Upper lobe of right lung (tissue), 1 donor: ENCODE data around the gene RPLP2. TPM values are rescaled to one million over a fixed set of nuclear protein-coding genes. Genes with fewer than 3 reads are reported as not detected.

Experiments used
- ATAC-seq: fragments of 200-7000 bp; cut with Tn5 transposase; one replicate; pipeline ENCODE4 v1.9.1; 2020; ENCODE audit warnings: mild to moderate bottlenecking, moderate library complexity
- DNase-seq: peaks from one replicate; pipeline ENCODE4 v3.0.0-alpha.2; 2020
- H3K27ac ChIP-seq: fragments of 200-600 bp; one replicate; pipeline ENCODE4 v1.8.0; 2022
- H3K27me3 ChIP-seq: fragments of 200-600 bp; one replicate; pipeline ENCODE4 v1.8.0; 2022; ENCODE audit warnings: mild to moderate bottlenecking
- H3K36me3 ChIP-seq: fragments of 200-600 bp; one replicate; pipeline ENCODE4 v1.8.0; 2022
- H3K4me1 ChIP-seq: fragments of 200-600 bp; one replicate; pipeline ENCODE4 v1.8.0; 2022
- H3K4me3 ChIP-seq: fragments of 200-600 bp; one replicate; pipeline ENCODE4 v1.8.0; 2022; ENCODE audit warnings: mild to moderate bottlenecking
- H3K9me3 ChIP-seq: fragments of 200-600 bp; one replicate; pipeline ENCODE4 v1.8.0; 2022
- intact Hi-C: fragments of 100-400 bp; cut with DNase I; formaldehyde crosslinking; loops from one replicate; pipeline ENCODE4 v1.11.0; 2022
- long read RNA-seq: library from polyadenylated mRNA; unstranded; transcript quantifications from one replicate; pipeline ENCODE4 v2.0.0, GENCODE V29; 2021
- total RNA-seq: library from RNA; stranded (reverse); fragmentation: NEBNext Ultra II Directional; extraction: Animal tissue kit (Norgen Biotek cat#: 25700); gene quantifications from one replicate; pipeline ENCODE4 v1.2.1, GENCODE V29; 2021
- TF ChIP-seq, protein P1 (sequence below): fragments of 200-600 bp; IDR thresholded peaks from one replicate; pipeline ENCODE4 v1.8.0; 2022; ENCODE audit warnings: antibody characterized with exemption
- donor health status: DM: no; HTN: yes; CAD: no; lungs with severe emphysema.

RPLP2 gene
- total RNA-seq: 1,548 TPM
- long read RNA-seq, transcript RPLP2-207 (4 exons, 637 nt): minor isoform, 8 of 183 reads
- long read RNA-seq, transcript RPLP2-201 (5 exons, 781 nt): major isoform, 167 of 183 reads
- long read RNA-seq, partial matches to known transcripts: 0 of 183 reads
- long read RNA-seq, other reads (novel, unspliced or antisense): 8 of 183 reads

- H3K4me3 ChIP-seq: peak within 1 kb of the TSS; percentile 100
- peak; percentile 92 for ATAC-seq
- peak within 1 kb of the TSS; percentile 97 for H3K27ac ChIP-seq
- TF ChIP-seq, protein P1, sequence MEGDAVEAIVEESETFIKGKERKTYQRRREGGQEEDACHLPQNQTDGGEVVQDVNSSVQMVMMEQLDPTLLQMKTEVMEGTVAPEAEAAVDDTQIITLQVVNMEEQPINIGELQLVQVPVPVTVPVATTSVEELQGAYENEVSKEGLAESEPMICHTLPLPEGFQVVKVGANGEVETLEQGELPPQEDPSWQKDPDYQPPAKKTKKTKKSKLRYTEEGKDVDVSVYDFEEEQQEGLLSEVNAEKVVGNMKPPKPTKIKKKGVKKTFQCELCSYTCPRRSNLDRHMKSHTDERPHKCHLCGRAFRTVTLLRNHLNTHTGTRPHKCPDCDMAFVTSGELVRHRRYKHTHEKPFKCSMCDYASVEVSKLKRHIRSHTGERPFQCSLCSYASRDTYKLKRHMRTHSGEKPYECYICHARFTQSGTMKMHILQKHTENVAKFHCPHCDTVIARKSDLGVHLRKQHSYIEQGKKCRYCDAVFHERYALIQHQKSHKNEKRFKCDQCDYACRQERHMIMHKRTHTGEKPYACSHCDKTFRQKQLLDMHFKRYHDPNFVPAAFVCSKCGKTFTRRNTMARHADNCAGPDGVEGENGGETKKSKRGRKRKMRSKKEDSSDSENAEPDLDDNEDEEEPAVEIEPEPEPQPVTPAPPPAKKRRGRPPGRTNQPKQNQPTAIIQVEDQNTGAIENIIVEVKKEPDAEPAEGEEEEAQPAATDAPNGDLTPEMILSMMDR: no peak
- H3K27me3 ChIP-seq: no peaks in the 10 kb centered on the region
- H3K9me3 ChIP-seq: no peaks in the 10 kb centered on the region
- intact Hi-C loops: no loop called here
- DNase-seq: peak; percentile 99
- peaks cover 31% of the 10 kb centered on the region for H3K4me1 ChIP-seq
- H3K36me3 ChIP-seq: peaks cover 32% of the 10 kb centered on the region
Observed at GRCh38 chr11:809287-810039, at the start of gene RPLP2. RPLP2 (plus strand) TSS chr11:809967; CDS start chr11:810235, 268 bp downstream.

- Histone ChIP-seq H3K36me3 (peaks cover 94% of the 10 kb centered on the region), H3K27me3 (no peaks in the 10 kb centered on the region), H3K27ac (no peak overlapping the region), H3K4me3 (no peak overlapping the region), H3K4me1 (no peaks in the 10 kb centered on the region), H3K9me3 (no peaks in the 10 kb centered on the region)
- DNase-seq (no peak), ATAC-seq (no peak)
- TF ChIP-seq, protein P1: no peak
- intact Hi-C loops: no loop called here
Observed at GRCh38 chr11:760236-760635, 49.5 kb upstream of the RPLP2 start.

DNA sequence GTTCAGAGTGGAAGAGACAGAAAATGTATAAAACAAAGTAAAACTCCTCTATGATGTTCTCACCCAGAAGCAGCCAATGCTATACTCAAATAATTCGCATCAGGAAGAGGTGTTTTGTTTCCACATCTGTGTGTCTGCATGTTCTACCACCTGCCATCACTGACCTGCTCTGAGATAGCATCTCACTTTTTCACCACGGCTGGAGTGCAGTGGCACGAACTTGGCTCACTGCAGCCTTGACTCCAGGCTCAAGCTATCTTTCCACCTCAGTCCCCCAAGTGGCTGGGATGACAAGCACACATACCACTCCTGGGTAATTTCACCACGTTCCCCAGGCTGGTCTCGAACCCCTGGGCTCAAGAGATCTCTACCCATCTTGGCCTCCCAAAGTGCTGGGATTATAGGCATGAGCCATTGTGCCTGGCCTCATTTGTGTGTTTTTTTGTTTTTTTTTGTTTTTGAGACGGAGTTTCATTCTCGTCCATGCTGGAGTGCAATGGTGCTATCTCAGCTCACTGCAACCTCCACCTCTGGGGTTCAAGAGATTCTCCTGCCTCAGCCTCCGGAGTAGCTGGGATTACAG lies 48.1 kb upstream of the RPLP2 start:
- no peak for ATAC-seq
- H3K4me1 ChIP-seq: no peaks in the 10 kb centered on the region
- intact Hi-C loops: no loop called here
- H3K36me3 ChIP-seq: peaks cover 95% of the 10 kb centered on the region
- no peaks in the 10 kb centered on the region for H3K27me3 ChIP-seq
- H3K4me3 ChIP-seq: no peak overlapping the region
- H3K27ac ChIP-seq: no peak overlapping the region
- no peaks in the 10 kb centered on the region for H3K9me3 ChIP-seq
- TF ChIP-seq, protein P1: no peak
- no peak for DNase-seq

DNA sequence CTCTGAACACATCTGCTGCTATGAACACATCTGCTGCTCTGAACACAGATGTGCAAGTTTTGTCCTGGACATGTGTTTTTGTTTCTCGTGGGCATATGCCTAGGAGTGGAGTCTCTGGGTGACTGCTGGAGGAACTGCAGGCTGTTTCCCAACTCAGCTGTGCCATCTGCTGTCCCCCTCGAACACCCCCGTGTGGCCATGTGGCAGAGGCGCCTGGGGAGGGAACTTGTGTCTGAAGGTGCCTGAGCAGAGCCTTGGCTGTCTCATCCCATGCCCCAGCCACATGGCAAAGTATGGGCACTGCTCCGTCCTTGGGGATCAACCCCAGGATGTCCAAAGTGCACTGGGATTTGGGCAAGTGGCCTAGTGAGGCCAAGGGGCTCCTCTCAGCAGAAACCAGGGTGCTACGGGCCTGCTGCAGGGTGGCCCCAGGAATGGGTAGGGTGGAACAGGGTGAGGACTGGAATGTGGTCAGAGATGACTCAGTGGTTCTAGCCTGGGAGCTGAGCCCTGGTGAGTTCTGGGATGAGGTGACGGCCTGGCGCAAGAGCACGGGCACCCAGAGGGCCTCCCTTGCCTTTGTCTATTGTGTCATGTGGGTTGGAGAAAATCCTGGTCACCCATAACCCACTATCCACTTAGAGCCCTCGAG lies 47.2 kb upstream of the RPLP2 start:
- no peak overlapping the region for H3K4me3 ChIP-seq
- peak overlapping the region; percentile 13 for H3K27ac ChIP-seq
- H3K9me3 ChIP-seq: no peaks in the 10 kb centered on the region
- intact Hi-C loops: no loop called here
- ATAC-seq (peak; percentile 80), DNase-seq (no peak)
- H3K36me3 ChIP-seq: peaks cover 90% of the 10 kb centered on the region
- no peaks in the 10 kb centered on the region for H3K4me1 ChIP-seq
- H3K27me3 ChIP-seq: no peaks in the 10 kb centered on the region
- TF ChIP-seq, protein P1: peak; percentile 13

GRCh38 chr11:763073-763463 lies 46.7 kb upstream of the RPLP2 start:
- H3K36me3 ChIP-seq: peaks cover 85% of the 10 kb centered on the region

More at GRCh38 chr11:763073-763463, 46.7 kb upstream of the RPLP2 start:
- intact Hi-C loops: no loop called here
- Histone ChIP-seq H3K27me3 (no peaks in the 10 kb centered on the region), H3K4me3 (no peak overlapping the region), H3K27ac (peak overlapping the region; percentile 13), H3K4me1 (no peaks in the 10 kb centered on the region), H3K9me3 (no peaks in the 10 kb centered on the region)
- DNase-seq (no peak), ATAC-seq (peak; percentile 69)
- TF ChIP-seq, protein P1: no peak
